Stomach (tissue), 4 donors: ENCODE results near the gene ZSCAN30.

ENCODE experiments used
- CTCF ChIP-seq, 7 experiments: fragments of 450-650 bp in 4 of 7; fragments of 200-600 bp in 3 of 7; sonication (generic) in 3 of 7; IDR thresholded peaks; one replicate each; pipeline ENCODE4 v1.5.1; 2016 to 2019; ENCODE audit warnings: antibody characterized with exemption in 7 of 7, control low read depth in 2 of 7, mild to moderate bottlenecking in 1 of 7
- POLR2A ChIP-seq, 4 donors: fragments of 450-650 bp; IDR thresholded peaks; one replicate each; pipeline ENCODE4 v1.6.1; 2016; ENCODE audit warnings: antibody characterized with exemption in 4 of 4, control low read depth in 2 of 4, mild to moderate bottlenecking in 1 of 4, moderate library complexity in 1 of 4
- POLR2AphosphoS5 ChIP-seq, 3 donors: sonication (generic); formaldehyde crosslinking; IDR thresholded peaks; one replicate each; pipeline ENCODE4 v1.6.1; 2016; ENCODE audit warnings: antibody characterized with exemption in 3 of 3

GRCh38 chr18:35283923-35284794 lies 5.9 kb downstream of the ZSCAN30 start:
- TF ChIP-seq CTCF (IDR thresholded peaks at IDR 0.05) (no peak), POLR2AphosphoS5 (IDR thresholded peaks at IDR 0.05) (no peak), POLR2A (IDR thresholded peaks at IDR 0.05) (no peak)
